GM21360 (cell line): Measurements from ENCODE around the gene CAPG.

Experiments used
- ATAC-seq: cut with Tn5 transposase; IDR thresholded peaks from one replicate; pipeline ENCODE4 v1.9.1; 2021; ENCODE audit warnings: mild to moderate bottlenecking, moderate library complexity; ENCODE audit not compliant: unreplicated experiment

The CAPG gene

DNA sequence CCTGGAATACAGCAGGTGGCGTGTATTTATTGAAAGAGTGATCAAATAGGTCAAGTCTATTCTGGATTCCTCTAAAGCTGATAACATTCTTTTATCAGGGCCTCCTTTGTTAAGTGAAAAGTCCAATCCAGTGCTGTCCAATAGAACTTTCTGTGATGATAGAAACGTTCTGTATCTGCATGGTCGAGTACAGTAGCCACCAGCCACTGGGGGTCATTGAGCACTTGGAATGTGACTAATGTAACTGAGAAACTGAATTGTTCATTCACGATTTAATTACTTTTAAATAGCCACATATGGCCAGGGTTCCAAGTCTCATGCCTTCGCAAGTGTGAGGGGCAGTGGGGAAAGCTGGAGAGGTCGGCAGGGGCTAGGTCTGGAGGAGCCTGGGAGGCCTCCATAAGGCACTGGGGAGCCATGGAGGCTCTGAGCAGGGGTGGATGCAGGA, 28.9 kb upstream of the CAPG start:
- ATAC-seq = no peak

DNA sequence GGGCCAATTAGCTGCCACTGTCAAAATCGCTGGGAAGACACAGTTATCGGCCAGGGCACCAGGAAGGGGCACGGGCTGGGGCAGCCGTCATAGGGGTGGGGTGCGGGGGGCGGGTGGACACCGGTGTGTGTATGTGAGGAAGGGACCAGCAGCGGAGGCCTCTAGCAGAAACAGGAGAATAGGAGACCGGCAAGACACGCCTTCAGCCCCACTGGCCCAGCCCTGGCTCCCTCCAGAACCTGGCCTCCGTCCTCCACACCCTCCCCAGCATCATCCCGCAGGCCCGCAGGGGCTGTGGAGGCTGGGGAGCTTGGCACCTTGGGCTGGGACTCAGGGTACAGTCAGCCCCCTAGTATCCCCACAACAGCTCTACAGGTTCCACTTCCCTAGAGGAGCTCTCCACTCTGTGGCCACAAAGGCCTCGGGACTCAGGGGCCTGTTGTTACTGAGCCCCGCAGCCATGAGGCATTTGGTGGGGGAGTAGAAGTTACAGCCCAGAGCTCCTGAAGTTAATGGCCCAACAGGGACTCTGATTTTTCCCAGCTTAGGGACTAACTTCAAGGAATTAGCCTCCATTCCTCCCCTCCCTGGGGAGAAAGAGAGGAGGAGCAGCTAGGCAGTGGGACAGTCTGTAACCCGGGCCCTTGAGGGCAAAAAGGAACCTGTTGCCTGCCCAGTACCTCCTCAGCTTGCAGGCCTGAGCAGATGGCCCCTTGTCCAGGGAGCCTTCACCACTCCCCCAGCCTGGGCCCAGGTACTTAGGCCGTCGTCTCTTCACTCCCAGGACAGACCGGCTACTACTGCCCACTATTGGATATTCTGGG, 28.2 kb upstream of the CAPG start:
- ATAC-seq = no peak

DNA sequence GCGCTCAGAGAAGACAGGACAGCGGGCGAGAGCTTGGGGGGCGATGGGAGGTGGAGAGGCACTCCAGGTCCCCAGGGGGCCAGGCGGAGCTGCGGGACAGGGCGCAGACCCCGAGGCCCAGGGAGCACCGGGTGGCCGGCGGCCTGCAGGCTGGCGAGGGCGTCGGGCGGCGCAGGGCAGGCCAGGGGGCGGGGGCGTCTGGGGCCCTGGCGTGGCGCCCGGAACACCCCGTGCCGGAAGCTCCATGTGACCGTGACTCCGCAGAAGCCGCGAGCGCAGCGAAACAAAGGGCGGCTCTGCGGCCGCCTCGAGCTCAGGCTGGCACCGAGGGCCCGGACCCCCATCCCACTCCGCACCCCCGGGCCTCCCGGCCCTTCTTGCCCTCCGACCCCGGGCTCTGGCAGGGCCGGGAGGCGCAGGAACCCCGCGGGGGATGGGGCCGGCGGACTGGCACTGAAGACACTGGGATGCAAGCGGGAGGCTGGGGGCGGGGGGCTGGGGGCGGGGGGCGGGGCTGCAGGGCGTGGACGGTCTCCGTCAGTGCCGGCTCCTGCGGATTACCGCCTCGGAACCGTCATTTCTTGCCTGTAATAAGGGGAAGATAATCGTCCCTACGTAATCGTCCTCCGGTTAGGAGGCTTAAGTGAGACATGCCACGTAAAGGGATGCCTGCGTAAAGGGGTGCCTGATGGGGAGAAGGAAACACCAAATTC, 27.5 kb upstream of the CAPG start:
- peak; percentile 75 for ATAC-seq

DNA sequence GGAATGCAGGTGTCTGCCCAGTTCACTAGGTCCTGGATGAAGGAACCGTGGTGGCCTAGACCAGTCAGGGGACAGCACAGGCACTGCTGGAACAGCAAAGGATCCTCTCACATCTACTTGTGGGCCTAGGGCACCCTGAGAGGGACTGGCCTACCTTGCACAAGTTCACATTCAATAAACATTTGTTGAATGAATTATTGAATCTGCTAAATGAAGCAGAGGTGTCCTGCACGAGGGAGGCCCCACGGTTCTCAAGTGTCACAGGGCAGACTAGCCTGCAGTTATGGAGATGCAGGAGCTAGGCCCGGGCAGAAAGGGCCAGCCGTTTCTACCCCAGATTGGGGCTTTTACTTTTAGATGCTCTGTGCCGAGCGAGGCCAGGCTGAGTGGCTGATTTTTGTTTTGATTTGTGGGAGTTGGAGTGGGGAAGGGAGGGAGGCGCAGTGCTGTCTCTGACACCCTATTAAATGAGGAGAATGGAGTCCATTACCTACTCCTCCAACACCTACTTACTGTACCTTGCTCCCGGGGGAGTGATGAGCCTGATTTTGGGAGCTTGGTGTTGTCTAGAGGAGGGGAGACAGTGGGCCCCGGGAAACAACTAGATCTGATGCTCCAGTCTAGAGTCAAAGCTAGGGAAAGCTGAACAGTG, 26.8 kb upstream of the CAPG start:
- no peak for ATAC-seq

DNA sequence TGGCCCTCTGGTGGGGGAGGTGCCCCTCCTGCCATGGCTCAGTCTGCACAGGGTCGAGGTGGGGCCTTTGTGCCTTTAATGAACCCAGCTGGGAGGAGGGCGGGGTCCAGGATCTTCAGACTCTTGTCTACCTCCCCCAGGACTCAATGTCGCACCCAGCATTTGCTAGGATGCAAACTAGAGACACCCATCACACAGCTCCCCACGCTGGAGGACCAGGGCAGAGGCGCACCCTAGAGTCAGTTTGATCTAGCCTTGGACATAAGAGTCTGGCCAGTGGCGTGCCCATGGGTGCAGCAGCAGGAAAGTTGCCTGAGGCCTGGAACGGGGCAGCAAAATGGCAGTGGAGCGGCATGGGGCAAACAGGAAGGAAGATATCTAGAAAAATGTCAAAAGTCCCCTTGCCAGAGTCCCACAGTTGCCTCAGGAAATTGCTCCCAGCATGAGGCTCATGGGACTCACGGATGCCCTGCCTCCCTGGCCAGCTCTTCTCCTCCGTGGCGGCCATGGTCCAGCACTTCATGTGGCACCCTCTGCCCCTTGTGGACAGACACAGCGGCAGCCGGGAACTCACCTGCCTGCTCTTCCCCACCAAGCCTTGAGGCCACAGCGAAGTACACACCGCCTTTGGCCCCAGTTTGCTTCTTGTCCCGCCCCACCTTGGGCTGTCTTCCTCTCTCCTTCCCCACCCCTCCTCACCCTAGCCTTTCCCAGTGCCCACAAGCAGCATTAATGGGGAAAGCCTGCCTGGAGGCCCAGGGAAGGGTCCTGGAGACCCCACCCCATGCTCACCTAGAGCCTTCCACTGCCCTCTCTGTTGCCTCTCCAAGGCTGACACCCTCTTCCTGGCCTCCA, 26.0 kb upstream of the CAPG start:
- no peak for ATAC-seq

DNA sequence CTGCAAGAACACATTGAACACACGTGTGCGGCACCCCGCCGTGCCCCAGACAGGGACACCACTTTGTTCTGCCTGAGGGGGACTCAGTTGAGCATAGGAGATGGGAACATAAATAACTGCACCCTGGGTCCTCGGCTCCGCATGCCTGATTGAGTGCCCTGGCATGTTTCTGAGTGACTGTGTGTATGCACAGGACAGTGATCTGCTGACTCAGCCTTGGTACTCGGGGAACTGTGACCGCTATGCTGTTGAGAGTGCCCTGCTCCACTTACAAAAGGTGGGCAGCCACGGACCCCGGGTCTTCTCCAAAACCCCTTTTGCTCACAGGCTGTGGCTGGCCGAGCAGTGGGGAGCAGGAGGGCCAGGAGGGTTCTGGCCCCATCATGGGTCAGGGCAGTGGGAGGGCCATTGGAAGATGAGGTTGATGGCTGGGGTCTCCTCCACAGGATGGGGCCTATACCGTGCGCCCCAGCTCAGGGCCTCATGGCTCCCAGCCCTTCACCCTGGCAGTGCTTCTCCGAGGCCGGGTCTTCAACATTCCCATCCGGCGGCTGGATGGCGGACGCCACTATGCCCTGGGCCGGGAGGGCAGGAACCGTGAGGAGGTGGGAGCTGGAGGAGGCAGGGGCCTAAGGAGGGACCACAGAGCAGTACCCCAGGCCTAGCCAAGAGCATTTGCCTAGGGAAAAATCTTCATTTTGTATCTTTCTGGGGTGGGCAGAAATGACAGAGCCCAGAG, 25.2 kb upstream of the CAPG start:
- no peak for ATAC-seq

DNA sequence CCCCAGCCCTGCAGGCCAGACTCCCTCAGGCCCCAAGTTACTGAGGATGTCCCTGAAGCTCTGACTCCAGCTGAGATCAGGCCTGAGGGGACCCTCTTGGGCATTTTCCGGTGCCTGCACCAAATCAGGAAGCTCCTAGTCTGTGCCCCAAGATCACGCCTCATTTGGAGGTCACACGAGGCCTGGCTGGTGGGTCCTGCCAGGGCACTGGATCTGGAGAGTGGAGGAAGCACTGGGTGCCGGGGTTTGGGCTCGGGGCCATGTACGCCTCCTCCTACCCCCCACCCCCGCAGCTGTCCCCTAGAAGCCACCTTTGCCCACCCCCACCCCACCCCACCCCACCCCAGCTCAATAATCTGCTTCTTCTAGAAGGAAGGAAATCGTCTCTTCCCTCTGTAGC, 24.5 kb upstream of the CAPG start:
- no peak for ATAC-seq

DNA sequence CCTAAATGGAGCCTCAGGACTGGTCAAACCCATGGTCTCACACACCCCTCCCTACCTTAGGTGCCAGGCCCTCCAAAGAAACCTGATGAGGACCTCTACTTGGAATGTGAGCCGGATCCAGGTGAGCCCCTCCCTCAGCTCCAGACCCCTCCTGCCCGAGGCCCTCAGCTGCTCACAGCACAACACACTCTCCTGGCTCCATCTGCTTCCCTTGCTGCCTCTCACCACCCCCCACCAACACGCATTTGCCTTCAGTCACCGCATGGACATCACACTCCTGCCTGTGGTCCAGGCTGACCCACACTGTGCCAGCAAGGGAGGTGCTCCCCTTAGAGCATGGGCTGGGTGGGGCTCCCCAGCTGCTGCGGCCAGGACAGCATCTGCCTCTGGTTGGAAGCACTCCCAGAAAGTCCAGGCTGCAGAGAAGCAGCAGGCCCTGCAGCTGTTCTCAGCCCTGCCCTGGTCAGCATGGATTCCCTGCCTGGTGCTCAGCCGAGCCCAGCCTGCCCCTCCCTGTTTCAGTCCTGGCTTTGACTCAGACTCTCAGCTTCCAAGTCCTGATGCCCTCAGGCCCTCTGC, 23.4 kb upstream of the CAPG start:
- no peak for ATAC-seq

DNA sequence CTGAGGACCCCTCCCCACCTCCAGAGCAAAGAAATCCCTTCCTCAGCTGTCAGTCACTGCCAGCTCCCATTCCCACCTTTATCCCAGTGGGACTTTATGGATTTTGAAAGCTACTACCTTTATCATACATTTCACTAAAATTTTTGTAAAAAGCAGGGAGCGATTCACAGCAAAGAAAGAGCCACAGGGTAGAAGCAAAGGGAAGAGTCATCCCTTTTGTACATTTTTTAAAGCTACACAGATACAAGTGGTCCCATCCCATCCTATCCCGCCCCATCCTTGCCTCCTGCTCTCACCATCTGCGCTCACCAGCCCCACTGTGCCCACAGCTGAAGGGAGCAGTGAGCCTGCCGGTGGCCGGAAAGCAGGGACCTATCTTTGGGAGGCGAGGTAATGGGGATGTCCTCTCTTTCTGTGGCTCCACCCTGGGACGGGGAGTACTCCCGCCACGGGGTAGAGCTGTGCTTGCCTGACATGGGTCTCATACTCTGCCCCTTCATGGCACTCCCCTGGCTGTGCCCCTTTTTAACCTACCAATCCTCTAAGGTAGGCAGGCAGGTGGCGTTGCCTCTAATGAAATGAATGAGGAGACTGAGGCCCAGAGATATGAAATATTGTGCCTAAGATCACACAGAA, 21.5 kb upstream of the CAPG start:
- no peak for ATAC-seq

DNA sequence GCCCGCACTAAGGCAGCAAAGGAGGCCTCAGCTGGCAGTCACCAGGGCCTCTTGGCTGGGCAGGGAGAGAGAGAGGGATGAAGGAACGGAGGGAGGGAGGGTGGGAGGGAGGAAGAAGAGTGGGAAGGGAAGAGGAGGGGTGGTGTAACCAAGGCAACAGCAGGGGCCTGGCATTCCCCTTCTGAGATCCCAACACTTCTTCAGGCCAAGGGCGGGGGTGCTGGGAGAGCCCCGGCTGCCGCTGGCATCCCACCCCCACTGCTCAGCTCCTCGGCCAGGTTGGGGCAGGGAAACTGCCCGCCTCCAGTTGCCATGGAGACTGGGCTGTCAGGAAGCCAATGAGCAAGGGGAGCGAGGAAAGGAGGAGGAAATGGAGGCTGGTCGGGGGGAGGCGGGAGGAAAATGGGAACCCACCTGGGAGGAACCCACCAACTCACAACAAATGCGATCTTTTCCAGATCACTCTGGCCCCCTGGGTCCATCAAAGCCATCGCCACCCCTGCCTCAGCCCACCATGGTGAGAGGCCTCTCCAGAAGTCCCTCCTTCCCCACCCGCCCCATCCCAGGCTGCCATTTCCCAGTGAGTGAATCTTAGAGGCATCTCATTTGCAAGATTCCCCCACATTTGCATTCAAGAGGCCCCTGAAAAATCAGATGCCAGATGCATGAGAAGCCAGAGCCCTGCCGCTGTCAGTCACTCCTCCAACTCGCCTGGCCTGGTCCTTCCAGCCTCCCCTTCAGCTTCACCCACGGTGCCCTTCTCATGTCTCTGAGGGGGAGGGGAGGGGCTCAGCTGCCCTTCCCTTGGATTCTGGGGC, 20.8 kb upstream of the CAPG start:
- no peak for ATAC-seq

DNA sequence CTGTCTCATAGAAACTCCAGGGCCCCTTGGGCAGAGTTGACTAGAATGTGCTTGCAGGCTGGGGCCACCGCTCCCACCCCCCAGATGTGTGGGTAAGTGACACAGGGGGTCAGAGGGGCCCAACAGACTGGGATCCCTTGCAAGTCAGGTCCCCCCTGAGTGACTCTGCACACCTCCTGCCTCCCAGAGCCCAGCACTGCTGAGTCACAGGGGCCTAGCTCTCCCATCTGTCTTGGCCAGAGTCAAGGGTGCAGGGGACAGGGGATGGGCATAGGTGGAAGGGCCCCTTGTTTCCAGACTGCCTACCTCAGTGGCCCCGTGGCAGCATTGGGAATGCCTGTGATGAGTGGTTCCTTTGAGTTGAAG, 19.7 kb upstream of the CAPG start:
- ATAC-seq = no peak

DNA sequence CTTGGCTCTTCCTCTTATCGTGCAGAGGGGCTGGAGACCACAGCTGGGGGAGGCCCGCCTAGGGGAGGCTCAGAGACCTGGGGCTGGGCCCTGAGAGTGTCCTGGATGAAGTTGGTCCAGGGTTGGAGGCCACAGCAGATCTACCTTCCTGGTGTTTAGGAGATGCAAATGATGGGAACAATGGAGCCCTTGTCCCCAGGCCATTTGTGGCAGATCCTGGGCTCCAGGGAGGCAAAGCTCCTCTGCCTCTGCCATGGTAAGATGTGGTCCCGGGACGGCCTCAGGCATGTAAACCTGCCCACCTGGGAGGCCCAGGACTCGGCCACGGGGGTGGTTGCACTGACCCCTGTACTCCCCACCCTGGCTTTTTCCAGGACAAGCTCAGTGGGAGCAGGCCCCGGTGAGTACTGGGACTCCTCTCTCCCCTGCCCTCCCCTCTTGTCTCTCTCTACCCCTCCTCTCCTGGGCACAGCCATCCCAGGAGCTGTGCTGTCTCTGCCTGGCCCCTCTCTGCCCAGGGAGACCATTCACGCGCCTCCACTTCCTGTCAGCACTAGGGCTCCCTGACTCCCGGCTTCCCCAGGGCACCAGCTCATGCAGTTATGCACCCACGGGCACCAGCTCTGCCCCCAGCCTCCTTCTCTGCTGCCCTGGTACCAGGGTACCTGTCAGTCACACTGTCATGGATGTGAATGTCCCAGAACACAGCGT, 19.2 kb upstream of the CAPG start:
- no peak for ATAC-seq

DNA sequence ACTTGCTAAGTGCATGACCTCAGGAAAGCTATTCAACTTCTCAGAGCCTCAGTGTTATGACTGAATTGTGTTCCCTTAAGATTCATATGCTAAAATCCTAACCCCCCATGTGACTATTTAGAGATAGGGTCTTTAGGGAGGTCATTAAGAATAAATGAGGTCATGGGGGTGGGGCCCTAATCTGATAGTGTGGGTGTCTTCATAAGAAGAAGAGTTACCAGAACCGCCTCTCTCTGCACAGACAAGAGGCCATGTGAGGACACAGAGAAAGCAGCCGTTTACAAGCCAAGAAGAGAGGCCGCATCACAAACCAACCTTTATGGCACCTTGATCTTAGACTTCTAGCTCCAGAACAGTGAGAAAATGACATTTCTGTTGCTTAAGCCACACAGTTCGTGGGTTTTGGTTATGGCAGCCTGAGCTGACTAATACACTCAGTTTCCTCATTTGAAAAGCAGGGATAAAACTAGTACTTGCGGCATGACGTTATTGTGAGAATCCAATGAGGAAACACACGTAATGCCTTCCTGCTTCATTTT, 18.2 kb upstream of the CAPG start:
- ATAC-seq = no peak

DNA sequence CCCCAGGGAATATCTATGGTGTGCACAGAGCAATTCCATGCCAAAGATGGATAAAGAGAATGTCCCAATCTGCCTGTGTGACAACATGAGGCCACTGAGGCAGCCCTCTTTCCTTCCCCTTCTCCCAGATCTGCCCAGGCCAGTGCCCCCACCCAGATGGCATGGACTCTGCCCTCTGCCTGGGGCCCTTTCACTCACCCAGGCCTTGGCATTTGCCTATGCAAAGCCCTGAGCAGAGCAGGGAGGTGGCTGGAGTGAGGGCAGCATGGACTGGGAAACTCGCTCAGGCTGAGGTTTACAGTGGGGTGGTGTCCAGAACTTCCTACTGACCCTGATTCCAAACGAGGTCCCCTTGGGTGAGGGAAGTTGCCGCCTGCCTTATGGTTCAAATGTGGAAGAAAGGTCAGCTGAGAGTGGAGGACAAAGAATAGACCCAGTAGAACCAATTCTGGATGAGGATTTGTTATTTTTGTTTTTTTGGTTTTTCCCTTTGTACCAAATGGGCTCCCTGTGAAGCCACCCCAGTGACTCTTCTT, 17.2 kb upstream of the CAPG start:
- ATAC-seq = no peak

DNA sequence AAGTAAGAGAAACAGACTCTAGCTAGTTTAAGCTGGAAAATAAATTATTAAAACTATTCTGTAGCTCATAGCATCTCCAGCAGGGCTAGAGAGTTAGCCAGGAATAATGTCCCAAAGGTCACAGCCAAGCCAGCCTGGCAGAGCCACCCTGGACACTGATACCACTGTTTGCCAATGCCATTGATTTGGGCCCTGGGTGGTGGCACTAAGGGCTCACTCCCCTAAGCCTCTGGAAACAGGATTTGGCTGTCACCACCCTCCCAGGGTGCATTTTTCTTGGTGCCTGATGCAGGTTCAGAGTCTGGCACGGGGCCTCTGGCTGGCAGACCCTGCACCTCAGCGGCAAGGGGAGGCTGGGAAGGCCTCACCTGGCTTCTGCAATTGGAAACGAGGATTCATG, 15.4 kb upstream of the CAPG start:
- ATAC-seq = no peak

DNA sequence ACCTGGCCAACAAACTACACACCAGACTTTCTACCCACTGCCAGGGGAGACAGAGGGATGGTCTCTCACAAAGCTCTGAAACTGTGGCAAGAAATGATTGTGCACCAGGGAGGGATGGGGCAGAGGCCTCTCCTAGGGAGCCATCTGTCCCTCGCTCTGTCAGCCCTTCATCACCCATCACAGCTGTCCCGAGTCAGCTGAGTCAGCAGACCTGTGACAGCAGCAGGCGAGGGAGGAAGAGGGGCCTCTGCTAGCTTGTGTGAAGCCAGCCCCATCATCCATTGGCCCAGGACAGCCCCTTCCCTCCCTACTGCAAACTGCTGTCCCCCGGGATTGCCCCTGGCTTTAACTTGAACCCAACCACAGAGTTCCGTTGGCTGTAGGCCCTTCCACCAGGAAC, 13.4 kb upstream of the CAPG start:
- no peak for ATAC-seq

DNA sequence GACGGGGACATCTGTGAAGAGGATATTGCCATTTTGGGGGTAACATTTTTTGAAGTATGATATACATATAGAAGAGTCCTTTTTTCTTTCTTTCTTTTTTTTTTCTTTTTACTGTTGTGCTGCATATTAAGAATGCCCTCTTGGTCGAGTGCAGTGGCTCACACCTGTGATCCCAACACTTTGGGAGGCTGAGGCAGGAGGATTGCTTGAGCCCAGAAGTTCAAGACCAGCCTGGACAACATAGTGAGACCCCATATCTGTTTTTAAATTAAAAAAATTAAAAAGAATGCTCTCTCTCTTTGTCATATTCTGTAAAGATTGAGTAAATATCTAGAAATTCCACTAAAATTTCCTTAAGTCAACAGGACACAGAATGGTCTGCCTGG, 11.9 kb upstream of the CAPG start:
- ATAC-seq = no peak
